CD14-positive monocyte (primary cell): ENCODE measurements around the gene LYVE1. TPM values are rescaled to one million over a fixed set of nuclear protein-coding genes. Genes with fewer than 3 reads are reported as not detected.

ENCODE experiments used
- DNase-seq, 3 donors: peaks; one replicate each; pipeline ENCODE4 v3.0.0-alpha.2; 2011 to 2022
- H2AFZ ChIP-seq: 2 replicates; pipeline ENCODE4 v1.6.0; 2012; ENCODE audit warnings: mild to moderate bottlenecking, low read depth, low read length, inconsistent platforms; ENCODE audit not compliant: insufficient read depth, poor library complexity, severe bottlenecking
- H3K27ac ChIP-seq, 2 donors: 1 replicate in 1 of 2; 2 replicates in 1 of 2; pipeline ENCODE4 v1.5.1; 2012 to 2013; ENCODE audit warnings: low read length in 2 of 2, control low read depth in 1 of 2, inconsistent platforms in 1 of 2, low read depth in 1 of 2, mild to moderate bottlenecking in 1 of 2
- H3K27me3 ChIP-seq, 2 donors: one replicate each; pipeline versions ENCODE4 v1.6.0 to v1.6.1; 2011 to 2013; ENCODE audit warnings: low read length in 2 of 2; ENCODE audit not compliant: control insufficient read depth in 2 of 2, insufficient read depth in 2 of 2
- H3K36me3 ChIP-seq, 2 donors: replicated peaks in 1 of 2; 1 replicate in 1 of 2; 2 replicates in 1 of 2; pipeline versions ENCODE4 v1.5.1 to v1.6.1; 2012 to 2013; ENCODE audit warnings: low read length in 2 of 2, control low read depth in 1 of 2, inconsistent platforms in 1 of 2, mild to moderate bottlenecking in 1 of 2; ENCODE audit not compliant: insufficient read depth in 2 of 2, control insufficient read depth in 1 of 2
- H3K4me1 ChIP-seq, 2 donors: 1 replicate in 1 of 2; 2 replicates in 1 of 2; pipeline versions ENCODE4 v1.5.1 to v1.6.1; 2012 to 2013; ENCODE audit warnings: low read length in 2 of 2, control low read depth in 1 of 2, inconsistent platforms in 1 of 2, mild to moderate bottlenecking in 1 of 2, moderate library complexity in 1 of 2; ENCODE audit not compliant: insufficient read depth in 2 of 2, control insufficient read depth in 1 of 2
- H3K4me2 ChIP-seq: replicated peaks from 2 replicates; pipeline ENCODE3; 2012; ENCODE audit warnings: low read length, moderate library complexity, mild to moderate bottlenecking; ENCODE audit not compliant: poor library complexity, severe bottlenecking; ENCODE audit errors: extremely low read depth
- H3K4me3 ChIP-seq, 3 experiments: fragments of 200-600 bp in 1 of 3; sonication (generic) in 1 of 3; replicated peaks in 1 of 3; 1 replicate in 2 of 3; 2 replicates in 1 of 3; pipeline ENCODE4 v1.5.1; 2011 to 2013; ENCODE audit warnings: low read length in 3 of 3, mild to moderate bottlenecking in 3 of 3, control low read depth in 2 of 3, low read depth in 2 of 3, inconsistent platforms in 1 of 3, moderate library complexity in 1 of 3
- H3K79me2 ChIP-seq: 2 replicates; pipeline ENCODE4 v1.6.0; 2012; ENCODE audit warnings: mild to moderate bottlenecking, control low read depth, inconsistent platforms, low read length, moderate library complexity; ENCODE audit not compliant: insufficient read depth
- H3K9ac ChIP-seq: 2 replicates; pipeline ENCODE4 v1.6.0; 2017; ENCODE audit warnings: low read length, mild to moderate bottlenecking; ENCODE audit not compliant: insufficient read depth, poor library complexity, severe bottlenecking
- H3K9me3 ChIP-seq, 2 donors: replicated peaks in 1 of 2; 1 replicate in 1 of 2; 2 replicates in 1 of 2; pipeline versions ENCODE4 v1.5.1 to v1.6.1; 2012 to 2013; ENCODE audit warnings: low read length in 2 of 2, control low read depth in 1 of 2; ENCODE audit not compliant: control insufficient read depth in 1 of 2, insufficient read depth in 1 of 2
- H4K20me1 ChIP-seq: 2 replicates; pipeline ENCODE4 v1.6.0; 2012; ENCODE audit warnings: mild to moderate bottlenecking, low read length, control low read depth, moderate library complexity; ENCODE audit not compliant: insufficient read depth
- H3K27ac Mint-ChIP-seq, 7 donors: one replicate each; pipeline ENCODE4 v1.8.0; 2020; ENCODE audit warnings: mild to moderate bottlenecking in 7 of 7, mixed read lengths in 7 of 7, moderate library complexity in 6 of 7, inconsistent platforms in 2 of 7
- H3K27me3 Mint-ChIP-seq, 3 donors: one replicate each; pipeline ENCODE4 v1.8.0; 2021 to 2022; ENCODE audit warnings: low read depth in 3 of 3, mild to moderate bottlenecking in 3 of 3, mixed read lengths in 3 of 3, moderate library complexity in 3 of 3, inconsistent platforms in 1 of 3
- H3K36me3 Mint-ChIP-seq, 2 donors: one replicate each; pipeline ENCODE4 v1.8.0; 2020; ENCODE audit warnings: mixed read lengths in 2 of 2, inconsistent platforms in 1 of 2, mild to moderate bottlenecking in 1 of 2
- H3K4me1 Mint-ChIP-seq: one replicate; pipeline ENCODE4 v1.8.0; 2020; ENCODE audit warnings: mild to moderate bottlenecking, mixed read lengths
- H3K4me3 Mint-ChIP-seq, 2 donors: one replicate each; pipeline ENCODE4 v1.8.0; 2020; ENCODE audit warnings: mild to moderate bottlenecking in 2 of 2, mixed read lengths in 2 of 2, moderate library complexity in 1 of 2
- H3K9me3 Mint-ChIP-seq, 7 donors: one replicate each; pipeline ENCODE4 v1.8.0; 2020 to 2022; ENCODE audit warnings: mixed read lengths in 7 of 7, mild to moderate bottlenecking in 6 of 7, moderate library complexity in 6 of 7, inconsistent platforms in 2 of 7
- CTCF ChIP-seq: fragments of 200-600 bp; IDR thresholded peaks from one replicate; pipeline ENCODE4 v1.8.0; 2022; ENCODE audit warnings: antibody characterized with exemption, mild to moderate bottlenecking
- WGBS: methylation state at CpG from one replicate; pipeline ENCODE4 v1.1.5; 2013; ENCODE audit warnings: missing lambda C conversion rate; ENCODE audit not compliant: insufficient coverage; 5-methylcytosine and 5-hydroxymethylcytosine counted together
- intact Hi-C, 2 donors: fragments of 100-400 bp; cut with micrococcal nuclease; formaldehyde crosslinking; loops; one replicate each; pipeline versions ENCODE4 v1.15.0 to v1.15.1; 2023
- polyA plus RNA-seq, 3 donors: library from polyadenylated mRNA; depleted of rRNA in 1 of 3; unstranded in 2 of 3; stranded (reverse) in 1 of 3; fragments of 300-500 nt in 2 of 3; fragments of >200 nt in 1 of 3; fragmentation: Illumina TruSeq in 2 of 3; gene quantifications; 1 replicate in 2 of 3; 2 replicates in 1 of 3; pipeline ENCODE4 v1.2.3, GENCODE V29; 2012 to 2021

LYVE1 gene
- polyA plus RNA-seq, 3 donors: 0.07 to 0.31 TPM; not detected in 1

GRCh38 chr11:10540915-10541560 lies 27.4 kb downstream of the LYVE1 start, which contains the start of gene RNF141:
Gene RNF141, minus strand, starts transcription at chr11:10541187. Its CDS starts 7,029 bp downstream, at chr11:10534158.
- Histone ChIP-seq H2AFZ (peak within 1 kb of the TSS; percentile 92), H3K27me3 (no peaks in the 10 kb centered on the region), H3K9me3 (peaks cover 4 to 12% of the 10 kb centered on the region in 2 donors), H3K27ac (peak within 1 kb of the TSS; percentile 72 to 78), H3K79me2 (peaks cover 28% of the 10 kb centered on the region), H3K4me3 (peak within 1 kb of the TSS; percentile 74 to 81 (median 78)), H3K9ac (peak within 1 kb of the TSS; percentile 75), H3K4me1 (peaks cover 27 to 36% of the 10 kb centered on the region in 2 donors), H3K36me3 (no peaks in the 10 kb centered on the region), H3K4me2 (peak within 1 kb of the TSS; percentile 77), H4K20me1 (peaks cover 4% of the 10 kb centered on the region)
- peak; percentile 90 for TF ChIP-seq CTCF
- Mint-ChIP-seq H3K4me3 (peak within 1 kb of the TSS; percentile 90 to 94), H3K9me3 (peaks cover 7 to 13% (median 10%) of the 10 kb centered on the region in 7 donors), H3K4me1 (peaks cover 34% of the 10 kb centered on the region), H3K36me3 (peaks cover 0 to 1% of the 10 kb centered on the region in 2 donors), H3K27ac (peak within 1 kb of the TSS; percentile 88 to 93 (median 91)), H3K27me3 (no peaks in the 10 kb centered on the region)
- DNase-seq: peak; percentile 89 to 92 (median 91)
- intact Hi-C loops: loop anchor here (5.0 to 10.0 kb wide), 4 partner anchors 41 to 196 kb away; no protein-coding TSS in a partner anchor
- under 1% methylated on average over 54 of the region's 54 CpGs for WGBS

- H2AFZ ChIP-seq: peak overlapping the region; percentile 92
- H3K4me1 ChIP-seq: peaks cover 27 to 35% of the 10 kb centered on the region in 2 donors
- 0% methylated on average over 17 of the region's 25 CpGs for WGBS
- H3K4me2 ChIP-seq: peak overlapping the region; percentile 77
- Mint-ChIP-seq H3K27me3 (no peaks in the 10 kb centered on the region), H3K4me1 (peaks cover 35% of the 10 kb centered on the region), H3K4me3 (peak overlapping the region; percentile 90 to 94), H3K36me3 (peaks cover 0 to 3% of the 10 kb centered on the region in 2 donors), H3K9me3 (peaks cover 7 to 13% (median 10%) of the 10 kb centered on the region in 7 donors), H3K27ac (peak overlapping the region; percentile 88 to 93 (median 91))
- no peak for TF ChIP-seq CTCF
- H4K20me1 ChIP-seq: peaks cover 4% of the 10 kb centered on the region
- peak overlapping the region; percentile 74 to 81 (median 78) for H3K4me3 ChIP-seq
- H3K79me2 ChIP-seq: peaks cover 28% of the 10 kb centered on the region
- H3K9ac ChIP-seq: peak overlapping the region; percentile 75
- peaks cover 4 to 12% of the 10 kb centered on the region in 2 donors for H3K9me3 ChIP-seq
- DNase-seq: no peak
- peak overlapping the region; percentile 72 to 78 for H3K27ac ChIP-seq
- no peaks in the 10 kb centered on the region for H3K36me3 ChIP-seq
- no peaks in the 10 kb centered on the region for H3K27me3 ChIP-seq
- intact Hi-C loops: loop anchor here (5.0 to 10.0 kb wide), 4 partner anchors 42 to 197 kb away; no protein-coding TSS in a partner anchor
These were observed 27.9 kb downstream of the LYVE1 start for GRCh38 chr11:10540546-10540914.
